Mononuclear cell (primary cell): ENCODE results near the gene VCPKMT. TPM values are rescaled to one million over a fixed set of nuclear protein-coding genes. Genes with fewer than 3 reads are reported as not detected.

Experiments used
- H3K27me3 ChIP-seq: 2 replicates; pipeline ENCODE4 v1.6.0; 2011; ENCODE audit warnings: low read length, control low read depth; ENCODE audit not compliant: insufficient read depth
- H3K4me1 ChIP-seq: 2 replicates; pipeline ENCODE4 v1.5.1; 2011; ENCODE audit warnings: mild to moderate bottlenecking, low read length, control low read depth; ENCODE audit not compliant: insufficient read depth
- H3K4me3 ChIP-seq: 2 replicates; pipeline ENCODE4 v1.5.1; 2011; ENCODE audit warnings: mild to moderate bottlenecking, low read length, moderate library complexity
- H3K9me3 ChIP-seq: 2 replicates; pipeline ENCODE4 v1.5.1; 2011; ENCODE audit warnings: low read depth, mild to moderate bottlenecking, control low read depth, low read length
- total RNA-seq: library from RNA; depleted of rRNA; stranded (reverse); fragments of >200 nt; gene quantifications from one replicate; pipeline ENCODE4 v1.2.3, GENCODE V29; 2012

VCPKMT gene
- total RNA-seq, 1 donor: 18.5 TPM

GRCh38 chr14:50103558-50103957, 12.8 kb downstream of the VCPKMT start:
- Histone ChIP-seq H3K4me3 (no peak overlapping the region), H3K27me3 (no peaks in the 10 kb centered on the region), H3K9me3 (no peaks in the 10 kb centered on the region), H3K4me1 (peaks cover 20% of the 10 kb centered on the region)

- H3K4me3 ChIP-seq: no peak overlapping the region
- H3K4me1 ChIP-seq: peaks cover 27% of the 10 kb centered on the region
- no peaks in the 10 kb centered on the region for H3K9me3 ChIP-seq
- H3K27me3 ChIP-seq: no peaks in the 10 kb centered on the region
Observed at GRCh38 chr14:50101417-50101816, 15.0 kb downstream of the VCPKMT start.

DNA sequence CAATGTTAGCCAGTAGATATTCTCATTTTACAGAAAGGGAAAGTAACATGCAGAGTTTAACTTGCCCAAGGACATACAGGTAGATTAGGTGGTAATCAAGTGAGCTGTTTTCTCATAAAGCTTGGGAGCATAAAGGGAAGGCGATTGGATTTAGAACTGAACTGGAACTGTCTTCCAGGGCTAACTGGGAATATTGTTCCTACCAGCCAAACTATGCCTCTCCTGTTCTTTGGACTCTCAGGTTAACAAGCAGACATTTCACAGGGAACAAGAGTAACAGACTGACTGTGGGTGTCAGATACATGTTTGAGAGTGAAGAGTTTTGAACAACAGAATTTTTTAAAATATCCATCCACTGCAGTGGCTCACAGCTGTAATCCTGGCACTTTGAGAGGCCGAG, 15.6 kb downstream of the VCPKMT start:
- H3K9me3 ChIP-seq: no peaks in the 10 kb centered on the region
- H3K27me3 ChIP-seq: no peaks in the 10 kb centered on the region
- peaks cover 33% of the 10 kb centered on the region for H3K4me1 ChIP-seq
- no peak overlapping the region for H3K4me3 ChIP-seq

- Histone ChIP-seq H3K9me3 (no peaks in the 10 kb centered on the region), H3K4me3 (no peak overlapping the region), H3K27me3 (no peaks in the 10 kb centered on the region), H3K4me1 (peaks cover 41% of the 10 kb centered on the region)
Observed at GRCh38 chr14:50099335-50099734, 17.0 kb downstream of the VCPKMT start.

DNA sequence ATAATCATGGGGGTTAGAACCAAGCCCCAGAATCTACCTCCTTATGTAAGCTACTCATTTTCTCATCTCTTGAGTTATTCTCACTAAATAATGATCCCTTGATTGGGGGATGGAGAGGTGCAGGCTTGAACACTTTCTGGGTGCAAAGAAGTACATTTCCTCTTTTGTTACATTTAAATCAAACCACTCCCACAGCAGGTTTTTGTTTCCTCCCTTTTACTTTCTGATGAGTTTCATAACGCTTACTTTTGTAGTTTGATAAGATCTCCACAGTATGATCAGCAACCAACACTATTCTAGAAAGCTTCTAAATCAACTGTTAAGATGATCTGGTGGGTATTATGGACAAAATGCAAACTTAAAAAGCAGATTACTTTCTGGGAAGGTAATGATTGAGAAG, 20.5 kb downstream of the VCPKMT start:
- Histone ChIP-seq H3K4me3 (peak overlapping the region; percentile 7), H3K4me1 (peaks cover 49% of the 10 kb centered on the region), H3K9me3 (no peaks in the 10 kb centered on the region), H3K27me3 (no peaks in the 10 kb centered on the region)

- Histone ChIP-seq H3K4me3 (no peak overlapping the region), H3K4me1 (peaks cover 50% of the 10 kb centered on the region), H3K27me3 (no peaks in the 10 kb centered on the region), H3K9me3 (no peaks in the 10 kb centered on the region)
Observed at GRCh38 chr14:50094056-50094755, 22.2 kb downstream of the VCPKMT start.

DNA sequence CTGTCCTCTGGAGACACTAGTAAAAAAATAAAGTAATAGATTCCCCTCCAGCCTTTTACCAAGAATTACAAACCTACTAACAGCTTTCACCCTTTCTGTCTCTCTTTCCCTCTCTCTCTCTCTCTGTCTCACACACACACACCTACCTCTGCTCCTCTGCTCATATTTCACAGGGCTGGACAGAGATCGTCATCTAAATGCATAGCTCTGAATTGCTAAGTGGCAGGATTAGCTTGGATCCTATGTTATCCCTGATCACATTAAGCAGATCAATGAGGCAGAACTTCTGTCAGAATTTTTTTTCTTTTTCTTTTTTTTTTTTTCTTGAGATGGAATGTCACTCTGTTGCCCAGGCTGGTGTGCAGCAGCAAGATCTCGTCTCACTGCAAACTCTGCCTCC, 22.9 kb downstream of the VCPKMT start:
- H3K9me3 ChIP-seq: no peaks in the 10 kb centered on the region
- peaks cover 57% of the 10 kb centered on the region for H3K4me1 ChIP-seq

DNA sequence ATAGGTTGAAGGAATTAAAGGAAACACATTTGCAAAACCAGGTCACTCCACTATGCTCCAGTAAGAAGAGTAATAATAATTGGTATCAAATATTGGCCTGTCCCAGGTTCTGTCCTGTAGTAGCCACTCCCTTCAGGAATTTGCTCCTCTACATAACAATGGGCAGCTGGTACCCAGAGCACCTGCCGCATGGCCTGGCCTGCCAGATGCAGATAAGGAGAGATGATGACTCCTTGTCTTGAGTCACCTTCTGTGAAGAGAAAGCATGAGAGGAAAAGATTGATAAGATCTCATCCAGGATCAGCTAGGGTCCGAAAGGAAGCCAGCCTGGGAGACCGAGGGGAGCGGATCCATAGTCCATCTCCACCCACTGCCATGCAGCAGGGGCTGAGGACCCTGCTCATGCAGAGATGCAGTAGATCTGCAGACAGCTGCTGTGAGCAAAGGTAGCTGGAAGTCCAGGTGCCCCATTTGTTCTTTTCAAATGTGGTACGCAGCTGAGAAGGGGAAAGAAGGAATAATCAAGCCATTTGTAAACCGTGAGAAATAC, 24.3 kb downstream of the VCPKMT start:
- peaks cover 68% of the 10 kb centered on the region for H3K4me1 ChIP-seq
- no peaks in the 10 kb centered on the region for H3K27me3 ChIP-seq
- no peaks in the 10 kb centered on the region for H3K9me3 ChIP-seq
- H3K4me3 ChIP-seq: no peak overlapping the region

More for the DNA sequence above, 22.9 kb downstream of the VCPKMT start:
- Histone ChIP-seq H3K27me3 (no peaks in the 10 kb centered on the region), H3K4me3 (no peak overlapping the region)

DNA sequence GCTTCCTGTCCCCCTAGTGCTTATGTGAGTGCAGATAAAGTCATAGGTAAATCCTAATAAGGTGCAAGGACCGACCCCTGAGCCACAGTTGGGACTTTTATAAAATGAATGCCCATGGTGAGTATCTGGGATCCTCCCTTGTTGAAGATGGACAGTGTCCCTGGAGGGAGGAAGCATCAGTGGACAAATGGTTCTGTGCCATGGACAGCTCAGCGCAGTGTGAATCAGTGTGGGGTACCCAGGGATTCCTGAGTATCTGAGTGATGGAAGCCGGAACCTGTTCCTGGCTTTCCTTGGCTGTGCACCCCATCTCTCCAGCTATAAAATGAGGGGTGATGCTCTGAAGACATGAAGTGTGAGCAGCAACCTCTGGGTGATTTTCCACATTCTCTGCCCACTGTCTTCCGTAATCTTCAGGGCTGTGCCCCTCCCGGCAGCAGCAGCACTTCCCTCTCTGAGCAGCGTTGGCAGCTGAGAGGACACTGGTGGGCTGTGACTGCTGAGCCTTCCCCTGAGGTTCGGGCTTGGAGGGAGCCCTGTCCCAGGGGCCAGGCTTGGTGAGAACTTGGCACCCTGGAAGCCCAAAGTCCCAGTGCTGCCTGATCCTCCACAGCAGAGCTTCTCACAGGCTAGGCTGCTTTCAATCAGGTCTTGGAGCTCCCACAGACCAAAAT, 25.0 kb downstream of the VCPKMT start:
- Histone ChIP-seq H3K27me3 (no peaks in the 10 kb centered on the region), H3K4me3 (no peak overlapping the region), H3K4me1 (peaks cover 68% of the 10 kb centered on the region), H3K9me3 (no peaks in the 10 kb centered on the region)

DNA sequence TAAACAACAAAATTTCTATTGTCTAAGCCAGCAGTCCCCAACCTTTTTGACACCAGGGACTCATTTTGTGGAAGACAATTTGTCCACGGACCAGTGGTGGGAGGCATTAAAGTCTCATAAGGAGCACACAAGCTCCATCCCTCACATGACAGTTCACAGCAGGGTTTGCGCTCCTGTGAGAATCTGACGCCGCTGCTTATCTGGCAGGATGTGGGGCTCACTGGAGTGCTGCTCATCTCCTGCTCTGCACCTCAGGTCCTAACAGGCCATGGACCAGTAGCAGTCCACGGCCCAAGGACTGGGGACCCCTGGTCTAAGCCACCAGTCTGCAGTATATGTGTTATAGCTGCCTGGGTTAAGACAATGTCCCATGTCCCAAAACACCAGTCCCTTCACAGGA, 27.2 kb downstream of the VCPKMT start:
- peaks cover 77% of the 10 kb centered on the region for H3K4me1 ChIP-seq
- H3K9me3 ChIP-seq: no peaks in the 10 kb centered on the region
- no peak overlapping the region for H3K4me3 ChIP-seq
- H3K27me3 ChIP-seq: no peaks in the 10 kb centered on the region

DNA sequence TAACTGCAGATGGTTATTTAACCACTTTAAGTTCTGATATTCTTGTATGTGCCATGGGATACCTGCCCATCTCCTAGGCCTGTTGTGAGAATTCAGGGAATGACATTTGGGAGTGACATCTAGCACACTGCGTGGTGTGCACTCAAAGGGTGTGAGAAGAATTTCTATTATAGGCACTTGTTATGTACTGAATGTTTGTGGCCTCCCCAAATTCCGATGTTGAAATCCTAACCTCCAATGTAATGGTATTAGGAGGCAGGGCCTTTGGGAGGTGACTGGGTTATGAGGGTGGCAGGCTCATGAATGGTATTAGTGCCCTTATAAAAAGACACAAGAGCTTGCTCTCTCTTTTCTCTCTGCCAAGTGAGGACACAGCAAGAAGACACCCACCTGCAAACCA, 27.6 kb downstream of the VCPKMT start:
- peaks cover 81% of the 10 kb centered on the region for H3K4me1 ChIP-seq
- no peak overlapping the region for H3K4me3 ChIP-seq
- no peaks in the 10 kb centered on the region for H3K27me3 ChIP-seq
- H3K9me3 ChIP-seq: no peaks in the 10 kb centered on the region

GRCh38 chr14:50088117-50088515, 28.3 kb downstream of the VCPKMT start:
- H3K4me1 ChIP-seq: peaks cover 85% of the 10 kb centered on the region
- no peaks in the 10 kb centered on the region for H3K9me3 ChIP-seq
- no peaks in the 10 kb centered on the region for H3K27me3 ChIP-seq
- no peak overlapping the region for H3K4me3 ChIP-seq

DNA sequence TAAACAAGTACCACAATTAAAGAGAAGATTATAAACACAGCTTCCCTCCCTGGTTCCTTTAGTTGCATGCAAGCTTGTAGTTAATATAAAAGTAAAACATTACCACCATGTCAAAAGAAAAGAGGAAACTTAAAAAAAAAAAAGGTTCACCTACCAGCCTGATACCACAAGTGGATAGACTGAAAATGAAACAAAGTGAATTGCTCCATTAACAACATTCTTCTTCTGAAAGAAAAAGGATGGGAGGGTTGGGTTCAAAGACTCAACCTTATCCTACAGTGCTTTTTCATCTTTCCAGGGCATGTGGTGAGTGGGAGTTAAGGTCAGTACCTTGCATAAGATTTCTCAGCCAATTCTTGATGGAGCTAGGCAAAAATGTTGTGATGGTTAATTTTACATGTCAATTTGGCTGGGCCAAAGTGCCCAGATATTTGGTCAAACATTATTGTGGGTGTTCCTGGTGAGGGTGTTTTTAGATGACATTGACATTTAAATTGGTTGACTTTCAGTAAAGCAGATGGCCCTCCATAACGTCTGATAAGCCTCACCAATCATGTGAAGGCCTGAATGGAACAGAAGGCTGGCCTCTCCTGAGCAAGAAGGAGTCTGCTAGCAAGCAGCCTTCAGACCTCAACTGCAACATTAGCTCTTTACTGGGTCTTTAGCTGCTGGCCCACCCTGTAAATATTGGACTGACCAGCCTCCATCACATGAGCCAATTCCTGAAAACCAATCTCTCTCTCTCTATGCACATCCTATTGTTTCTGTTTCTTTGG, 28.8 kb downstream of the VCPKMT start:
- H3K4me3 ChIP-seq: no peak overlapping the region
- peaks cover 85% of the 10 kb centered on the region for H3K4me1 ChIP-seq
- no peaks in the 10 kb centered on the region for H3K9me3 ChIP-seq
- no peaks in the 10 kb centered on the region for H3K27me3 ChIP-seq

DNA sequence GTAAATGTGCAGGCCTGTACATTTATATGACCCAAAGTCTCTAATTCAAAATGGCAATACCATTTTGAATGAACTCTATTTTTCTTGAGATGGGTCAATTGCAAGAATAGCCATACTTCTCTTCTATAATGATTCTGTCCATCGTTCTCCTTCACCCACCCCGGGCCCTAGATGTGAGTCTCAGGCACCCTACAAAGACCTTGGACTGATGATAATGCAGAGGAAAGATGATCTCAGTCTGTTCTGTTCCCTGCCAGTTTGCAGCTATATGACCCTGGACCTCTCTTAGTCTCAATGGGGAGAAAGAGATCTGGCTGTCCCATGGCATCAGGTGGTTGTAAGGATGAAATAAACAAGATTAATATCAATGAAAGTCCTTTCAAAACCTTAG, 30.1 kb downstream of the VCPKMT start:
- Histone ChIP-seq H3K4me1 (peaks cover 87% of the 10 kb centered on the region), H3K9me3 (no peaks in the 10 kb centered on the region), H3K4me3 (no peak overlapping the region), H3K27me3 (no peaks in the 10 kb centered on the region)
